Calu3 (cell line): ENCODE results near the gene VTCN1. TPM values are rescaled to one million over a fixed set of nuclear protein-coding genes. Genes with fewer than 3 reads are reported as not detected.

Experiments used
- BruUV-seq: library from RNA; stranded (reverse); fragments of 400-500 nt; replicated peaks from 2 replicates; lab custom pipeline; 2021; lab: Mats Ljungman, UMichigan
- CTCF ChIA-PET: fragments of 300-600 bp; sonication (Branson Sonifier 250); formaldehyde crosslinking; loops from one replicate; lab custom pipeline; 2022; ENCODE audit warnings: antibody characterized with exemption; lab: Charles Lee
- DNase-seq: peaks from one replicate; pipeline ENCODE4 v3.0.0; 2022
- H3K27ac Mint-ChIP-seq: one replicate; pipeline ENCODE4 v1.8.0; 2022; ENCODE audit warnings: mixed read lengths; ENCODE audit not compliant: unreplicated experiment
- H3K27me3 Mint-ChIP-seq: one replicate; pipeline ENCODE4 v1.8.0; 2022; ENCODE audit warnings: mixed read lengths; ENCODE audit not compliant: unreplicated experiment
- H3K36me3 Mint-ChIP-seq: one replicate; pipeline ENCODE4 v1.8.0; 2022; ENCODE audit warnings: mild to moderate bottlenecking, moderate library complexity, mixed read lengths; ENCODE audit not compliant: insufficient read depth, unreplicated experiment
- H3K4me1 Mint-ChIP-seq: one replicate; pipeline ENCODE4 v1.8.0; 2022; ENCODE audit warnings: mild to moderate bottlenecking, low read depth, mixed read lengths; ENCODE audit not compliant: unreplicated experiment
- H3K4me3 Mint-ChIP-seq: one replicate; pipeline ENCODE4 v1.8.0; 2022; ENCODE audit warnings: mild to moderate bottlenecking, low read depth, moderate library complexity, mixed read lengths; ENCODE audit not compliant: unreplicated experiment
- H3K9me3 Mint-ChIP-seq: one replicate; pipeline ENCODE4 v1.8.0; 2022; ENCODE audit warnings: low read depth, mixed read lengths; ENCODE audit not compliant: unreplicated experiment
- intact Hi-C: fragments of 100-400 bp; cut with micrococcal nuclease; formaldehyde crosslinking; loops from one replicate; pipeline ENCODE4 v1.10.0; 2022; ENCODE audit not compliant: unreplicated experiment
- total RNA-seq: library from RNA; stranded (reverse); gene quantifications from 2 replicates; pipeline ENCODE4 v1.2.3, GENCODE V29; 2022
- TF ChIP-seq, protein P1 (sequence below): fragments of 200-600 bp; IDR thresholded peaks from one replicate; pipeline ENCODE4 v1.8.0; 2022; ENCODE audit warnings: antibody characterized with exemption; ENCODE audit not compliant: unreplicated experiment

Gene VTCN1
- total RNA-seq, 1 experiment from 2014 or later: 39.1 TPM

DNA sequence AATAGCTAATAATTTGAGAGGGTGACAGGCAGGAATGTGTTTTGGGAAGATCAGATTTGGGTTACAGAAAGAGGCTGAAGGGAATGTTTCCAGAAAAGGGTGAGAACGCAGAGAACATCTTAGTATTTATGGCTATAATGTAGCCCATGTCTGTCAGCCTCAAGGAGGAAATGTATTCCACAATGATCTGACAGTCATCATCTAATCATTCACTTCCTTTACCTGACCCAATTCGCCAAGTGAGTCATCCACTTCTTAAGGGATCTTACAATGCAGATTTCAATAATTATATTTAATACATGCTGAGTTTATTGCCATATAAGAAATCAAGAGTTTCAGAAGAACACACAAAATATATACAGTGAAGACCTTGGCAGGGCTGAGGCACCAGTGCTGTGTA lies 100.0 kb downstream of the VTCN1 start:
- intact Hi-C loops: no loop called here
- BruUV-seq: no TSS peak
- H3K36me3 Mint-ChIP-seq: peaks cover 10% of the 10 kb centered on the region

DNA sequence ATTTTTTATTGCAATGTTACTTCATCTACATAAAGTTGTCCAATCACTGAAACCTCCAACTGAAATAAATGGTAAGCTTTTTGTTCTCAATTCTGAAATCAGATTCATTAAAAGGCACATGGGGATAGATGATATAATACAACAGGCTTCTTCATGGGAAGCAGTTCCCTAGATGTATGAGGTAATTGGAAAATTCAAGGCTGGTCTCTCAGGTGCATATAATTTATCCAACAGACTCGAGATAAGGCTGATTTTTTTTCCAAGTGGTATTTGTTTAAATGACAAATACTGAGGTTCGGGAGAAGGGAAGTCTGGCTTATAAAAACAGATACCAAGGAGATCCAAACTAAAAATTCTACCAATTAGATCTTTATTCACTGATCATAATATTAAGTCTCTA lies 103.4 kb downstream of the VTCN1 start:
- H3K9me3 Mint-ChIP-seq: no peaks in the 10 kb centered on the region
- CTCF ChIA-PET: no interaction called here
- peaks cover 23% of the 10 kb centered on the region for H3K4me1 Mint-ChIP-seq
- intact Hi-C loops: no loop called here
- TF ChIP-seq, protein P1, sequence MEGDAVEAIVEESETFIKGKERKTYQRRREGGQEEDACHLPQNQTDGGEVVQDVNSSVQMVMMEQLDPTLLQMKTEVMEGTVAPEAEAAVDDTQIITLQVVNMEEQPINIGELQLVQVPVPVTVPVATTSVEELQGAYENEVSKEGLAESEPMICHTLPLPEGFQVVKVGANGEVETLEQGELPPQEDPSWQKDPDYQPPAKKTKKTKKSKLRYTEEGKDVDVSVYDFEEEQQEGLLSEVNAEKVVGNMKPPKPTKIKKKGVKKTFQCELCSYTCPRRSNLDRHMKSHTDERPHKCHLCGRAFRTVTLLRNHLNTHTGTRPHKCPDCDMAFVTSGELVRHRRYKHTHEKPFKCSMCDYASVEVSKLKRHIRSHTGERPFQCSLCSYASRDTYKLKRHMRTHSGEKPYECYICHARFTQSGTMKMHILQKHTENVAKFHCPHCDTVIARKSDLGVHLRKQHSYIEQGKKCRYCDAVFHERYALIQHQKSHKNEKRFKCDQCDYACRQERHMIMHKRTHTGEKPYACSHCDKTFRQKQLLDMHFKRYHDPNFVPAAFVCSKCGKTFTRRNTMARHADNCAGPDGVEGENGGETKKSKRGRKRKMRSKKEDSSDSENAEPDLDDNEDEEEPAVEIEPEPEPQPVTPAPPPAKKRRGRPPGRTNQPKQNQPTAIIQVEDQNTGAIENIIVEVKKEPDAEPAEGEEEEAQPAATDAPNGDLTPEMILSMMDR: no peak
- H3K4me3 Mint-ChIP-seq: no peak overlapping the region
- DNase-seq: no peak
- BruUV-seq: no TSS peak
- no peaks in the 10 kb centered on the region for H3K27me3 Mint-ChIP-seq
- peaks cover 16% of the 10 kb centered on the region for H3K36me3 Mint-ChIP-seq
- no peak overlapping the region for H3K27ac Mint-ChIP-seq

More for the DNA sequence above, 100.0 kb downstream of the VTCN1 start:
- H3K4me3 Mint-ChIP-seq: no peak overlapping the region
- peaks cover 23% of the 10 kb centered on the region for H3K4me1 Mint-ChIP-seq
- H3K27me3 Mint-ChIP-seq: no peaks in the 10 kb centered on the region
- TF ChIP-seq, protein P1: no peak
- H3K27ac Mint-ChIP-seq: peak overlapping the region; percentile 80
- no peaks in the 10 kb centered on the region for H3K9me3 Mint-ChIP-seq
- CTCF ChIA-PET: no interaction called here
- no peak for DNase-seq

DNA sequence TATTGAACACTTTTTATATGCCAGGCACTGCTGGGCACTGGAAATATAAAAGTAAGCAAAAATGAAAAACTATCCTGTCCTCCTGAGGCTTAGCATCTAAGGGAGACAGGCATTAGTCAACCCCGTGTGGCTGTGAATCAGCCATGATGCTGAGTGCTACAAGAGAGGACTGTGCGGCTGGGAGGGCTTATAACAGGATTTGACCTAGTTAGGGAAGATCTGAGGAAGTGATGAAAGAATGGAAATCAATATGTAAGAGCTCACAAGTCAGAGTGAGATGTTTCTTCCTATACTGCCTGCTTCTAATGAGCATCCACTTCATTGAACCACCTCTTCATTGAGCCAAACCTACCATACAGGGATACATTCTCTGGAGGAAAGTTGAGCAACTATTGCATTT lies 104.2 kb downstream of the VTCN1 start:
- no peak overlapping the region for H3K27ac Mint-ChIP-seq
- no peaks in the 10 kb centered on the region for H3K9me3 Mint-ChIP-seq
- no peak overlapping the region for H3K4me3 Mint-ChIP-seq
- no peak for DNase-seq
- H3K4me1 Mint-ChIP-seq: peaks cover 23% of the 10 kb centered on the region
- BruUV-seq: no TSS peak
- intact Hi-C loops: no loop called here
- CTCF ChIA-PET: no interaction called here
- TF ChIP-seq, protein P1: no peak
- H3K36me3 Mint-ChIP-seq: peaks cover 16% of the 10 kb centered on the region
- H3K27me3 Mint-ChIP-seq: no peaks in the 10 kb centered on the region

DNA sequence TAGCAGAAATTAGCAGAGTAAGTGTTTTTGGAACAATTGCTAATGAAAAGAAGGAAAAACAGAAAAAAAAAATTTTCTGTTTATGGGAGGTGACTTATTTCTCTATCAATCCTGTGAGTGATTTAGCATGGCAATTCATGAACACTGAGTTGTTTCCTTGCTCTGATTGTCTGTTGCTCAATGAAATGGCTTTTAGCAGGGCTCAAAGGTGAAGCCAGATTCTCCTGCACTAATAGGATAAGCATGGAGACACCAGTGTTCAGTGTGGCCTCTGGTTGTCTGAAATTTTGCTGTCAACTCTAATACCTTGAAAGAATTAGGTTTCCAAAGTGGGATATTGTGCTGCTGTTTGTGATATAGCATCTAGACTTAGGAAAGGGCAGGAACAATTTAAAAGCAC lies 105.0 kb downstream of the VTCN1 start:
- H3K27ac Mint-ChIP-seq: no peak overlapping the region
- DNase-seq: no peak
- H3K36me3 Mint-ChIP-seq: peaks cover 16% of the 10 kb centered on the region
- H3K4me3 Mint-ChIP-seq: no peak overlapping the region
- TF ChIP-seq, protein P1: no peak
- intact Hi-C loops: no loop called here
- BruUV-seq: no TSS peak
- H3K4me1 Mint-ChIP-seq: peaks cover 19% of the 10 kb centered on the region
- no peaks in the 10 kb centered on the region for H3K9me3 Mint-ChIP-seq
- CTCF ChIA-PET: no interaction called here
- no peaks in the 10 kb centered on the region for H3K27me3 Mint-ChIP-seq
